ENCODE data around the gene LENEP.
"Not testable (repeated sequence)": the region's sequence is repeated elsewhere in the genome, so short reads cannot be mapped to it uniquely, and the experiment has no call there.

The LENEP gene

GRCh38 chr1:154982897-154983648 lies 10.3 kb upstream of the LENEP start, which contains the start of gene FLAD1:
FLAD1 (plus strand) TSS chr1:154983344; CDS start chr1:154983695, 351 bp downstream.
- Histone ChIP-seq H3K36me3 (peaks cover 51% of the 10 kb centered on the region), H3K4me3 (ENCODE audit: low read depth, low read length) (peak within 1 kb of the TSS; percentile 68), H3K27me3 (ENCODE audit: insufficient read depth, low read depth, severe bottlenecking) (no peaks in the 10 kb centered on the region), H3K27ac (peak within 1 kb of the TSS; percentile 91), H3K9me3 (ENCODE audit: severe bottlenecking) (no peaks in the 10 kb centered on the region)
- DNase-seq = peak; percentile 100
- no peak for TF ChIP-seq CTCF (IDR thresholded peaks at IDR 0.05; ENCODE audit: low read depth, low read length)

GRCh38 chr1:154983776-154984466 lies 9.5 kb upstream of the LENEP start:
- peak overlapping the region; percentile 68 for H3K4me3 ChIP-seq (ENCODE audit: low read depth, low read length)
- peak overlapping the region; percentile 85 for H3K27ac ChIP-seq
- H3K27me3 ChIP-seq (ENCODE audit: insufficient read depth, low read depth, severe bottlenecking) = no peaks in the 10 kb centered on the region
- peak; percentile 51 for DNase-seq
- no peaks in the 10 kb centered on the region for H3K9me3 ChIP-seq (ENCODE audit: severe bottlenecking)
- TF ChIP-seq CTCF (IDR thresholded peaks at IDR 0.05; ENCODE audit: low read depth, low read length) = no peak
- H3K36me3 ChIP-seq = peaks cover 54% of the 10 kb centered on the region

GRCh38 chr1:154986736-154987135 lies 6.7 kb upstream of the LENEP start:
- H3K9me3 ChIP-seq (ENCODE audit: severe bottlenecking); DNase-seq; H3K27me3 ChIP-seq (ENCODE audit: insufficient read depth, low read depth, severe bottlenecking); H3K4me3 ChIP-seq (ENCODE audit: low read depth, low read length); H3K27ac ChIP-seq: not testable (repeated sequence)
- peaks cover 58% of the 10 kb centered on the region for H3K36me3 ChIP-seq

- Histone ChIP-seq H3K27ac (no peak overlapping the region), H3K36me3 (peaks cover 56% of the 10 kb centered on the region), H3K9me3 (ENCODE audit: severe bottlenecking) (no peaks in the 10 kb centered on the region), H3K27me3 (ENCODE audit: insufficient read depth, low read depth, severe bottlenecking) (no peaks in the 10 kb centered on the region), H3K4me3 (ENCODE audit: low read depth, low read length) (no peak overlapping the region)
- TF ChIP-seq CTCF (IDR thresholded peaks at IDR 0.05; ENCODE audit: low read depth, low read length) = no peak
- no peak for DNase-seq
These were observed 6.1 kb upstream of the LENEP start for GRCh38 chr1:154987326-154987725.

- H3K9me3 ChIP-seq (ENCODE audit: severe bottlenecking) = no peaks in the 10 kb centered on the region
- H3K27me3 ChIP-seq (ENCODE audit: insufficient read depth, low read depth, severe bottlenecking) = no peaks in the 10 kb centered on the region
- peak; percentile 65 for DNase-seq
- H3K4me3 ChIP-seq (ENCODE audit: low read depth, low read length) = no peak overlapping the region
- peak; percentile 68 for TF ChIP-seq CTCF (IDR thresholded peaks at IDR 0.05; ENCODE audit: low read depth, low read length)
- peaks cover 59% of the 10 kb centered on the region for H3K36me3 ChIP-seq
- H3K27ac ChIP-seq = peak overlapping the region; percentile 2; the same call in 1 of the 2 replicates
These were observed 5.1 kb upstream of the LENEP start for GRCh38 chr1:154988058-154988954.
